GM10266 (cell line): ENCODE results near the gene MARCHF6.

Experiments
- DNase-seq: peaks from one replicate; pipeline ENCODE4 v3.0.0; 2012; ENCODE audit errors: extremely low spot score
- CTCF ChIP-seq: IDR thresholded peaks from 2 replicates; pipeline ENCODE4 v1.5.1; 2012; ENCODE audit warnings: mild to moderate bottlenecking, low read depth; ENCODE audit not compliant: control insufficient read depth, insufficient read depth; ENCODE audit errors: missing control alignments

MARCHF6 gene

DNA sequence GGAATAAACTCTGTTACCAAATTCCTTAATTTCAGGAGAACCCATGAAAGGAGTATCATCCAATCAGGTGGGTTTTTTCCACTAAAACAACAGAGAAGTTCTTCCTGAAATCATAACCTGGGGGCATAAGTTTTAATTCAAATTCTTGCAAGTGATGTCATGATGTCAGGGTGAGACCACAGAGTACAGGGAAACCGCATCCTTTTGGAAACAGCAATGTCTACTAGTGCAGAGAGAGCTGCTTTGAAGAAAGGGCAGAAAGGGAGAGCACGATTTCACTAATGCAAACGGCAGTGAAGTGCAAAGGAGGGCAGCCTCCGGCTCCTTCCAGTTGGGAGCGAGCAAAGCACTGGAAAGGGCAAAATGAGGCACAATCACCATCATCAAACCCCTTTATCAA, 25.2 kb upstream of the MARCHF6 start:
- DNase-seq: no peak
- TF ChIP-seq CTCF: no peak

- TF ChIP-seq CTCF: no peak
Measured at GRCh38 chr5:10329446-10329819, 24.1 kb upstream of the MARCHF6 start.

DNA sequence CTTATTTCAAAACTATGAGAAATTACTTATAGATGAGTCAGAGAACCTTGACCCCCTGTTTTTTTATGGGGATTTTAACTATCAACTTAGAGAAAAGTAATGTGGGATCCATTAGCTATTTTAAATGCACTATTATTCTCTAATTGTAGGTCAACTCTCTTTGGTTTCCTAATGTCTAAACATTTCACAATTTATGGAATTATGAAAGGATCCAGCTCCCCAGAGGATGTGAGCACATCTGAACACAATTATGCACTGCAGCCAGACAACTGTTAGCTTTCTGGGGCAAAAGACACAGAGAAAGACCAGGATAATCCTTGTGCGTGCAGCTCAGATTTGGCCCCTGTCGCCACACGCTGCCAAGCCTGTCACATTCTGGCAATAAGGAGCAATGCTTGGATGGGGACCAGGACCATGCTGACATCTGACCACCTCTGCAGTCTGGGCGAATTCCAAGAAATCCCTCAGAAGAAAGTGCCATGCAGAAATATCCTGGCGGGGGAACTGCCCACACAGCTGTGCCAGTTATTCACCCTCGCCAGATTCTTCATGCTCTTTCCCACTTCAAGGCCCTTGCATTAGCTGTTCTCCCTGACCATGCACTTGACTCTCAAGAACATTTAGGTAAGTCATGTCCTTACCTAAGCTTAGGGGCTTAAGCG, 23.5 kb upstream of the MARCHF6 start:
- TF ChIP-seq CTCF: no peak

More at GRCh38 chr5:10329446-10329819, 24.1 kb upstream of the MARCHF6 start:
- no peak for DNase-seq

DNA sequence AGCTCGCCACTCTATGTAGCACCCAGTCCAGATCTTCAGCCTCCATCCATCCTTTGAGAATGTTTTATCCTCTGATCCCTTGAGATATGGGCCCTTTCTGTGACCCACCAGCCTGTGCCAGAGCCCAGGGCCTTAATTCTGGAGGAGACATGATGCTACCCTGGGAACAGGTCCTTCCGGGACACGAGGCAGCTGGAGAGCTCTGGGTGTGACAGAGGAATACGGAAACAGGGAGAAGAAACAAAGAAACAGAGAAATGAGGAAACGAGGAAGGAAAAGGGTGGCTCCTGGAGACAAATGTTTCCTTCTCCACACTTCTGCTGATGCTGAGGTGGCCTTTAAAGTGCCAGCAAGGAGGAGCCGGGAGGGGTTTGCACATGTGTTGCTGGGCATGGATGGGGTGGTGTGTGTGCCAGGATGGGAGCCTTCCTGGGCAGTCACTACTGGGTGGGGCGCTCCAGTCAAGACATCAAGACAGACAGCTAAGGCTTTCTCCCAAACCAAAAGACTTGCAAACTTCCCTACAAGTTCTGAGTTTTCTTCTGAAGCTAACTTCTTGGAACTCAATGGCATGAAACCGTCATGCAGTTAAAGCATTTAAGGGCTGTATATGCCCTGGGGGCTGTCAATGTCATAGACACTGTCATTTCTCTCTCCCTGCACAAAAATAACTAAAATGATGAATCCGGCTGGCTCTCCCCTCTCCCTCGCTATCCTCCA, 22.8 kb upstream of the MARCHF6 start:
- TF ChIP-seq CTCF: no peak

More for the DNA sequence above, 23.5 kb upstream of the MARCHF6 start:
- DNase-seq: no peak

GRCh38 chr5:10331341-10331796, 22.1 kb upstream of the MARCHF6 start:
- no peak for DNase-seq
- no peak for TF ChIP-seq CTCF

More for the DNA sequence above, 22.8 kb upstream of the MARCHF6 start:
- no peak for DNase-seq

- no peak for DNase-seq
Measured at GRCh38 chr5:10332301-10332700, 21.2 kb upstream of the MARCHF6 start.

More at GRCh38 chr5:10332301-10332700, 21.2 kb upstream of the MARCHF6 start:
- no peak for TF ChIP-seq CTCF
